Measurements from ENCODE around the gene FASN.

Gene FASN

DNA sequence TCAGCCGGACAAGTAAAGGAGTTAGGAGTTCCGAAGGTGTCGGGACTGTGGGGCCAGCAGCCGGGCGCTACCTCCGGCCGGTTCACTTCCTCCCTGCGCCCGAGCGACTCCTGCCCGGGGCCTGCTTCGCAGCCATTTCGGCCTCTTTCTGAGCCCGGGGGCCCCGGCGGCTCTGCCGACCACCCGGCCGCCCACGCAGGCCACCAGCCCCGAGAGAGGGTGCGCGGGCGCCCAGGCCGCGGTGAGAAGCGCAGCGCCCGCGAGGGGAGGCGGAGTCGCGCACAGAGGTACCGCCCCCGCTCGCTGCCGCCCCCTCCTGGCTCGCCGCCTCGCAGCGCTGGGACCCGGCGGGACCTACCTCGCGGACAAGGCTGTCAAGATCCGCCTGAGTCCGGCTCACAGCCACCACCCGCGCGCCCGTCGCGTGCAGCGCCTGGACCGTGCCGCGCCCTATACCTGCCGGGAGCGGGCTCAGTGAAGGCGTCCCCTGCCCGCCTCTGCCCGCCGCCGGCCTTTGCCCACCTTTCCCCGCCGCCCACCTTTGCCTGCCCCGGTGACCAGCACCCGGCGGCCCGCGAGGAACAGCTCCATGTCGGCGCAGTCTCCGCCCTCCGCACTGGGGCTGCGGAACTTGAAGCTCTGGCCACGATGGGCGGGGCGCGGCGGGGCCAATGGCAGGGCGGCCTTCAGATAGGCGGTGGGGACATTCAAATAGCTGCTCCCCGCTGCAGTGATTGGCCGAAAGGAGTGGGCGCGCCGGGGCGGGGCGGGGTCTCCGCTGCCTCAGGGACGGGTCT, 60.7 kb downstream of the FASN start, which contains the start of gene DCXR:
Gene DCXR, minus strand, starts transcription at position 606 of the 797 bp plus-strand sequence. Its CDS starts 15 bp downstream, at position 591.
- DNase-seq: peak; percentile 97

DNA sequence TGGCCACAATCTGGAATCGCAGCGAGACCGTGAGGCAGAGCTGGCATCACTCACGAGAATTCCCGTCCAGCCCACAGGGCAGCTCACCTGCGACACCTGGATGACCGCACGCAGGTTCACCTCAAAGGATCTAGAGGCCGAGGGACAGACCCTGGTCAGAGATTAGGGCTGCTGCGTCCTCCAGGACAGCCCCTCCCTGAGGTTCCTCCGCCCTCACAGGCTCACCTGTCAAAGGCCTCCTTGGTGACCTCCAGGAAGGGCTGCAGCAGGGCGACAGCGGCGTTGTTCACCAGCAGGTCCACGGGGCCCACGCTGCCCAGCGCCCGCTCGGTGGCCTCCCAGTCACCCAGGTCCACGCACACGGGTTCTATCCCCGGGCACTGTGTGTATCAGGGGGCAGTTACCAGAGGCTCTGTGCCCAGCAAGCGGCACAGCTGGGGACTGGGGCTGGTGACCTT, 61.4 kb downstream of the FASN start:
- DNase-seq: no peak

DNA sequence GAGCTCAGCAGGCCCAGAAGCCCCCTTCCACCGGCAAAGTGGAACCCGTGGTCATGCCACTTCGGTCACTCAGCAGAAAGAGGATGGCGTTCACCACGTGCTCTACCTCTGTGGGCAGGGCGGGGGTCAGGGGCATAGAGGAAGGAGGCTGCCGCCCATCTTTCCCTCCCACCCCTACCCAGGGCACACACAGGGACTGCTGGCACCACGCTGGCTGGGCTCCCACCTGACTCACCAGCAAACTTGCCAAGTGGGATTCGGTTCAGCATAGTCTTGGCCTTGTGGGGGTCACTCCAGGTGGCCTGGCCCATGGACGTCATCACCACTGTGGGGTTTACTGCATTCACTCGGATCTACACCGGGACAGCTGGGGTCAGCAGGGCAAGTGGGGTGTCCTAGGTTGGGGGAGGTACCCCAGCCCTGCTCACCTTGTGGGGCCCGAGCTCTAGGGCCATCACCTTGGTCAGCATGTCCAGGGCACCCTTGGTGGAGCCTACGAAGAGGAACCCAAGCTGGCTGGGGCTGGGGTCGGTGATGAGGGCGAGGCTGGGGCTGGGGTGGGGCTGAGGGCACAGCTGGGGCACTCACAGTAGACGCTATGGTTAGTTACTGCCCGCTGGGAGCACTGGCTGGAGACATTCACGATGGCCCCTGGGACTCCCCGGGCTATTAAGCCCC, 61.9 kb downstream of the FASN start:
- DNase-seq: no peak

DNA sequence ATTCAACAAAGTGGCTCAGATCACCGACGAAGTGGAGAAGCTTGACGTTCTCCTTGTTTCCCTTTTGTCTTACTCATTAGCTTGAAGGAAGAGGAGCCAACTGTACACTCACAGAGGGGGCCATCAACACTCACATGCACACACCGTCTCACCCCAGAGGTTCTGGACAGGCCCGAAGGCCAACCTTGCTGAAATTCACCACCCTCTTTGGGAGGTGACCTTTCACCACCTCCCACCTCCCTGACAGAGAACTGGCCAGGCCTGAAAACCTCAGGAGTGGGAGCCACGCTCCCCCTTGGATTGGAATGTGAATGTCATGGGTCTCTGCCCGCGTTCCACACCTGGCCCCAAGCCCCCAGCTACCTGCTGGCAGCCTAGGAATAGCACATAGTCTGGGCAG, 62.5 kb downstream of the FASN start:
- no peak for DNase-seq

DNA sequence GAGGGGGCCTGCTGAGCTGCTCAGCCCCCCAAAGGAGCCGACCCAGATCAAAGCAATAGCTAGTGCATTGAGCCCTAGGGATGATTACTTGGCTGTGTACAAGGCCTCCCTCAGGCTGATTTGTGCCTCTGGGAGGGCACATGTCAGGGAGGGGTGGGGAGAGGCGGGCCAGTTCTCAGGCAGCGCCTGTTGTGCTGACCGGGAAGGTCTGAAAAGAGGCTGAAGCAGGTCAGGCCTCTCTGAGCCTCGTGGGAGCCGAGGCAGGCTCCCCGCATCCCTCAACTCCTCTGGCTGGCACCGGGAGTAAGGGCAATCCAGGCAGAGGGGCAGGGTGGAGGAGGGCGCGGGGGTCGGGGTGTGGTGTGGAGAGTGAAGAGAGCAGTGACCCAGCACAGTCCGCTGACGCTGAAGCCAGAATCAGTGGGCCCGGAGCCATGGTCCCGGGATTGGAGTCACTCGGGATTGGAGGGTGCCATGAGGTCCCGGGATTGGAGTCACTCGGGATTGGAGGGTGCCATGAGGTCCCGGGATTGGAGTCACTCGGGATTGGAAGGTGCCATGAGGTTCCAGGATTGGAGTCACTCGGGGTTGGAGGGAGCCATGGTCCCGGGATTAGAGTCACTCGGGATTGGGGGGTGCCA, 63.5 kb downstream of the FASN start:
- no peak for DNase-seq

DNA sequence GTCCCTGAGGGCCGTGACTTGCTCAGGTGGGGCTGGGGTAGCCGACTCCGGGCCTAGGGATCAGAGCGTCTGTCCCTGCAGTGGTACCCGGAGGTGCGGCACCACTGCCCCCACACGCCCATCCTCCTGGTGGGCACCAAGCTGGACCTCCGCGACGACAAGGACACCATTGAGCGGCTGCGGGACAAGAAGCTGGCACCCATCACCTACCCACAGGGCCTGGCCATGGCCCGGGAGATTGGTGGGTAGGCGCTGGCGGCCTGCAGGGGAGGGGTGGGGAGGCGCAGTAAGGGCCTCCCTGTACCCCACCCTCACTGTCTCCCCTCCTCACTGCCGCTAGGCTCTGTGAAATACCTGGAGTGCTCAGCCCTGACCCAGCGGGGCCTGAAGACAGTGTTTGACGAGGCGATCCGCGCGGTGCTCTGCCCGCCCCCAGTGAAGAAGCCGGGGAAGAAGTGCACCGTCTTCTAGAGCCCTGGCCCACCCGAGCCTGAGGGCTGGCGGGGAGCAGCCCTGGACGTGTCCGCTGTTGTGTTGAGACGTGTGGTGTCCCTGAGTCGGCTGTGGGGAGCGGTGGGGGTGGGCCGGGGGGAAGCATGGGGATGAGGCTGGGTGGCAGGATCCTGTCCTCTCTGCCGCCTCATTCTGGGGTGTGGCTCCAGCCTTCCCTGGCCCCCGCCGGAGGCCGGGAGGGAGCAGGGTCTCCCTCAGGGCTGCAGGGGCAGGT, 64.5 kb downstream of the FASN start:
- no peak for DNase-seq

DNA sequence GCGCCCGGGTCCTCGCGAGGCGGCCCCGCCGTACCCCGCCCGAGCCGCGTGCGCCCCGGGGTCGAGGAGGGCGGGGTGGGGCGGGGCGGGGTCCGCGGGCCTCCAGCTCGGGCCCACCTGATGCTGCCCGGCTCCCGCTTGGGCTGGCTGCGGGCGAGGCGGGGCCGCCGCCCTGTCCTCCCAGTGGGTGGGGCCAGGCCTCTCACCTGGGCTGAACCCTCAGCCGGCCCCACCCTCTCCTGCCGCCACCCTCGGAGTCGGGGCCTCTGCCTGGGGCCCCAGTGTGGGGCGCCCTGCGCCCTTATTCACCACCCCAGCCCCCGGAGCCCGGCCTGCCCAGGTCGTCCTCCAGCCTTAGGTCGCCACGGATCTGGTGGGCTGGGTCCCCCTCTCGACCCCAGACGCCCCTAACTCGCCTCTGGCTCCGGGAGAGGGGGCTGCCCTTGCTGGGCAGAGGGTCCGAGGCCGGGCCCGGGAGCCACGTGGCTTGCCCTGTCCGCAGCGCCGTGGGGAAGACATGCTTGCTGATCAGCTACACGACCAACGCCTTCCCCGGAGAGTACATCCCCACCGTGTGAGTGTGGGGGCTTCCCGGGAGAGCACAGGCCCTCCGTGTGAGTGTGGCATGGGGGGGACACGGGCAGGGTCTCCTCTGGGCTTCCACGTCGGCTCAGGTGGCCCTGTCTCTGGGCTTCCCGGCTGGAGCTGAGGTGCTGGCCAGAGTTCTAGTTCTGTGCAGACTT, 66.0 kb downstream of the FASN start:
- DNase-seq: peak; percentile 69

DNA sequence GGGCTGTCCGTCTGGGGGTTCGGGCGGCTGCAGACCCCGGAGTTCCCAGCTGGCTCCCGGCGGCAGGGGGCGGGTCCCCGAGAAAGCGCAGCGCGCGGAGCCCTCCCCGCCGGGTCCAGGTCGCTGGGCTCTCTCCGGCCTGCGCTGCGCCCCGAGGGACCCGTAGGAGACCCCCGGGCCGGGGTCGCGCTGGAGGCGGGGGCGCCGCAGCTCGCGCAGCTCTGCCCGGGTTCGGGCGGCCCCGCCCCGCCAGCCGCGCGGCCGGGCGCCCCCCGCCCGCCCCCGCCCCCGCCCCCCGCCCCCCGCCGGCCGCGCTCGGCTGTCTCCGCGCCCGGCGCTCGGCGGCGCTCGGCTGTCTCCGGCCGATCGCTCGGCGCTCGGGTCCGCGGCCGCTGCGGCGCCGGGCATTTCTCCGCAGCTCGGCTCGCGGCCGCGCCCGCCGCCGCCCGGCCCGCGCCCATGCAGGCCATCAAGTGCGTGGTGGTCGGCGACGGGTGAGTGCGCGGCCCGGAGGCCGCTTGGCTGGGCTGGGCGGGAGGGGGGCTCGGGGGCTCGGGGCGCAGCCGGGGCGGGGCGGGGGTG, 66.6 kb downstream of the FASN start, which contains the start of gene RAC3:
Gene RAC3, plus strand, starts transcription at position 376 of the 582 bp plus-strand sequence. Its CDS starts 84 bp downstream, at position 460.
- peak; percentile 50 for DNase-seq

DNA sequence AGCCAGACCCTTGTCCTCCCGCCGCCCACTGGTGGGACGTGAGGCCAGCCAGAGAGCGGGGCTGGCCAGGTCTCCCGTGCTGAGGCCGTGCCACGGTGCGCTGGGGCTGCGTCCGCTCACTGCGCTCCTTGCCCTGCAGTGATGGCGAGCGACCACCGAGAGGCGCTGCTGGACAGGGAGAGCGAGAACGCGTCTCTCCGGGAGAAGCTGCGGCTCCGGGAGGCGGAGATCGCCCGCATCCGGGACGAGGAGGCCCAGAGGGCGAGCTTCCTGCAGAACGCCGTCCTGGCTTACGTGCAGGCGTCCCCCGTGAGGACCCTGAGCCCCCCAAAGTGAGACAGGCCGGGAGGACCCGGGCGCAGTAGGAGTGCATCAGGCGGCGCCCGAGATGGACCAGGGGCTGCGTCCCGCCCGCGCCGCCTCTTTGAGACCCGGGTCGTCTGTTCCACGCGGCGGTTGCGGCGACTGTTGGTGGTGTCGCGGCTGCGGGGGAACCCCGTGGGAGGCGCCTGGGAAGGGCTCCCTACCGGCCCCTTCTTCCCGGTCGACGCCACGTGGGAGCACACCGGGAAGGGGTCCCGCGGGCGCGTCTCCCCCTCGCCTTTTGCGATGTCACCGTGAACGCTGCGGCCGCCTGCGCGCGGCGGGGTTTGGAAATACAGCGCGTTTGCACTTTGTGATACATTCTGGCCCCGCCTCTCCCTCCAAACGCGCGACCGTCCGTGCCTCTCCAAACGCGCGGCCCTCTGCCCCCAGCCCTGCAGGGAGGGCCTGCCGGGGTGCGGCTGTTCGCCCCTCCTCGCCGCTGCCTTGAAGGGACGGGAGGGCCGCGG, 67.3 kb downstream of the FASN start:
- DNase-seq: peak; percentile 80

DNA sequence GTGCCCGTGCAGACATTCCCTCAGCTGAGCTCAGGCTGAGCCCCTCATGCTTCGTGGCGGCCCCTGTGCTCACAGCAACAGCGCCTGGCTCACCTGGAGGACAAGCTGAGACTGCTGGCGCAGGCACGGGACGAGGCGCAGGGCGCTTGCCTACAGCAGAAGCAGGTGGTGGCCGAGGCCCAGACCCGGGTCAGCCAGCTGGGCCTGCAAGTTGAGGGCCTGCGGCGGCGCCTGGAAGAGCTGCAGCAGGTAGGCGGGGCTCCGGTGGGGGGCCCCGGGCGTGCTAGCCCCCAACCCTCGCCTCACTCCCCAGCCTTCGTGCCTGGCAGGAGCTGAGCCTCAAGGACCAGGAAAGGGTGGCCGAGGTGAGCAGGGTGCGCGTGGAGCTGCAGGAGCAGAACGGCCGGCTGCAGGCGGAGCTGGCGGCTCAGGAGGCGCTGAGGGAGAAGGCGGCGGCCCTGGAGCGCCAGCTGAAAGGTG, 68.0 kb downstream of the FASN start:
- no peak for DNase-seq

DNA sequence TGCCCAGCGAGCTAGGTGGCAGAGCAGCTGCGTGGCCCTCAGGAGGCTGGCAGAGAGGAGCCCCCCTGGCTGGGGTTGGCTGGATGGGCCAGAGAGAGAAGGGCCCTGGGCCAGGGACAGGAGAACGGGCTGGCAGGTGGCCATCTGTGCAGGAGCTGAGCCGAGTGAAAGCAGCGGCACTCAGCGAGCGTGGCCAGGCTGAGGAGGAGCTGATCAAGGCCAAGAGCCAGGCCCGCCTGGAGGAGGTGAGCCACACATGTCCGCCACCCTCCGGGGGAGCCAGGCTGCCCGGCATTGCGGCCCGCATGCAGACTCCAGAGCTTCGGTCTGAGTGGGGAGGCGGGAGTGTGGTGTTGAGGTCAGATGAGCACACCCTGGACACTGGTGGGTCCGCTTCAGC, 68.6 kb downstream of the FASN start:
- no peak for DNase-seq

DNA sequence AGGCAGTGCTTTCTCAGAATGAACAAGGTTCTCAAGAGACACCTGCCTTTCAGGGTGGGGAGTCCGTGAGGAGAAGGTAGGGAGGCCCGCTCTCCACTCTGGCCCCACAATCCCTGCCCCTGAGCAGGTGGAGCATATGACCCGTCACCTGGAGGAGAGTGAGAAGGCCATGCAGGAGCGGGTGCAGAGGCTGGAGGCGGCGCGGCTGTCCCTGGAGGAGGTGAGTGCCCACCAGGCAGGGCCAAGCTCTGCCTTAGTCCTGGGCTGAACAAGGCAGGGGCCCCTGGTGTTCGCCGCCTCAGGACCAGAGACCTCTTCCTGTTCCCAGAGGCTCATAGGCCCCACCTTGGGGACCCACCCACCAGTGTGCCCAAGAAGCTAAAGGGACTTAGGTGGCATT, 69.1 kb downstream of the FASN start:
- no peak for DNase-seq

Measured in NCI-H146 (cell line).